NCI-H1417 (cell line): ENCODE measurements around the gene FER.
A peak's percentile ranks its signal among the peaks of the same experiment; 100 is the strongest.
"Not testable (repeated sequence)": the region's sequence is repeated elsewhere in the genome, so short reads cannot be mapped to it uniquely, and the experiment has no call there.

Experiments
- DNase-seq, 3 experiments: peaks; one replicate each; lab custom pipeline; 2025; lab: John Stamatoyannopoulos, UW

The FER gene

GRCh38 chr5:109038209-109038840, 290.6 kb downstream of the FER start:
- DNase-seq: no peak

- DNase-seq: no peak
These were observed 293.6 kb downstream of the FER start for GRCh38 chr5:109041317-109041716.

- DNase-seq: no peak
These were observed 298.0 kb downstream of the FER start for GRCh38 chr5:109045710-109046109.

- no peak for DNase-seq
These were observed 301.9 kb downstream of the FER start for GRCh38 chr5:109049565-109049964.

- DNase-seq: not testable (repeated sequence)
These were observed 302.6 kb downstream of the FER start for GRCh38 chr5:109050321-109050720.

GRCh38 chr5:109052216-109052615, 304.5 kb downstream of the FER start:
- DNase-seq: peak in 1 of 3 experiments; percentile 22

- no peak for DNase-seq
These were observed 306.3 kb downstream of the FER start for GRCh38 chr5:109053995-109054417.

GRCh38 chr5:109060378-109061025, 312.8 kb downstream of the FER start:
- DNase-seq: no peak

- no peak for DNase-seq
These were observed 315.0 kb downstream of the FER start for GRCh38 chr5:109062664-109063063.

GRCh38 chr5:109063223-109063622, 315.5 kb downstream of the FER start:
- DNase-seq: no peak

- DNase-seq: no peak
These were observed 329.0 kb downstream of the FER start for GRCh38 chr5:109076741-109077140.

GRCh38 chr5:109078448-109078847, 330.8 kb downstream of the FER start:
- DNase-seq: no peak

- no peak for DNase-seq
These were observed 332.8 kb downstream of the FER start for GRCh38 chr5:109080481-109080880.

GRCh38 chr5:109080896-109081295, 333.2 kb downstream of the FER start:
- DNase-seq: no peak

- no peak for DNase-seq
These were observed 336.2 kb downstream of the FER start for GRCh38 chr5:109083937-109084336.

GRCh38 chr5:109089191-109089590, 341.5 kb downstream of the FER start:
- no peak for DNase-seq

- no peak for DNase-seq
These were observed 351.4 kb downstream of the FER start for GRCh38 chr5:109099081-109099480.

GRCh38 chr5:109100971-109101370, 353.3 kb downstream of the FER start:
- no peak for DNase-seq

GRCh38 chr5:109102096-109102690, 354.5 kb downstream of the FER start:
- no peak for DNase-seq

- no peak for DNase-seq
These were observed 358.1 kb downstream of the FER start for GRCh38 chr5:109105631-109106267.

GRCh38 chr5:109111680-109112079, 364.0 kb downstream of the FER start:
- no peak for DNase-seq

- DNase-seq: no peak
These were observed 365.9 kb downstream of the FER start for GRCh38 chr5:109113608-109114007.

GRCh38 chr5:109121225-109121624, 373.5 kb downstream of the FER start:
- DNase-seq: no peak
